HepG2 (cell line): Measurements from ENCODE around the gene HNRNPH3. TPM values are rescaled to one million over a fixed set of nuclear protein-coding genes. Genes with fewer than 3 reads are reported as not detected.

ENCODE experiments used
- ELF4 ChIP-seq: sonication (generic); formaldehyde crosslinking; IDR thresholded peaks from 2 replicates; pipeline ENCODE4 v1.5.0; 2020; ENCODE audit warnings: missing genetic modification reagents, mild to moderate bottlenecking, moderate library complexity, borderline replicate concordance
- GMEB2 ChIP-seq: IDR thresholded peaks from 2 replicates; pipeline ENCODE4 v1.6.1; 2016; ENCODE audit warnings: missing biosample characterization, missing genetic modification reagents, low read depth
- KDM6A ChIP-seq: IDR thresholded peaks from 2 replicates; pipeline ENCODE4 v1.6.1; 2016; ENCODE audit warnings: low read depth
- NCOR1 ChIP-seq: fragments of 200-600 bp; sonication (generic); IDR thresholded peaks from 2 replicates; pipeline ENCODE4 v1.7.0; 2017; ENCODE audit warnings: antibody characterized with exemption, low read length, borderline replicate concordance
- NFIC ChIP-seq: IDR thresholded peaks from 2 replicates; pipeline ENCODE4 v1.6.1; 2012; ENCODE audit warnings: mild to moderate bottlenecking, low read length, inconsistent platforms
- REST ChIP-seq, 2 experiments: IDR thresholded peaks; 2 replicates each; pipeline ENCODE4 v1.6.1; 2011 to 2012; ENCODE audit warnings: low read length in 2 of 2, borderline replicate concordance in 1 of 2, low read depth in 1 of 2, mild to moderate bottlenecking in 1 of 2, moderate library complexity in 1 of 2
- RFXAP ChIP-seq: sonication (generic); formaldehyde crosslinking; IDR thresholded peaks from 2 replicates; pipeline ENCODE4 v1.4.0; 2020; ENCODE audit warnings: missing genetic modification reagents, borderline replicate concordance
- SETDB1 ChIP-seq: sonication (generic); formaldehyde crosslinking; IDR thresholded peaks from 2 replicates; pipeline ENCODE4 v1.5.1; 2020; ENCODE audit warnings: missing genetic modification reagents, mild to moderate bottlenecking, borderline replicate concordance
- SRSF1 ChIP-seq: fragments of 200-400 bp; formaldehyde crosslinking; optimal IDR thresholded peaks from 2 replicates; pipeline ENCODE3; 2017; ENCODE audit warnings: mild to moderate bottlenecking, low read depth, low read length, moderate library complexity
- TAF1 ChIP-seq: sonication (generic); formaldehyde crosslinking; IDR thresholded peaks from 2 replicates; pipeline ENCODE4 v1.4.0; 2020; ENCODE audit warnings: missing genetic modification reagents
- TBX3 ChIP-seq: fragments of 450-650 bp; IDR thresholded peaks from 2 replicates; pipeline ENCODE4 v1.6.1; 2017; ENCODE audit warnings: antibody characterized with exemption, mild to moderate bottlenecking, inconsistent platforms, borderline replicate concordance
- ZMAT3 ChIP-seq: sonication (generic); formaldehyde crosslinking; conservative IDR thresholded peaks from 2 replicates; pipeline ENCODE4 v1.7.0; 2021; ENCODE audit warnings: missing genetic modification reagents
- ZNF256 ChIP-seq: sonication (generic); formaldehyde crosslinking; conservative IDR thresholded peaks from 2 replicates; pipeline ENCODE4 v1.4.0; 2020; ENCODE audit warnings: missing genetic modification reagents
- ZNF329 ChIP-seq: sonication (generic); formaldehyde crosslinking; IDR thresholded peaks from 2 replicates; pipeline ENCODE4 v1.9.0; 2021; ENCODE audit warnings: low read depth, mild to moderate bottlenecking, missing genetic modification reagents
- ZNF451 ChIP-seq: sonication (generic); formaldehyde crosslinking; IDR thresholded peaks from 2 replicates; pipeline ENCODE4 v1.5.0; 2020; ENCODE audit warnings: mild to moderate bottlenecking, missing genetic modification reagents
- ZNF543 ChIP-seq: sonication (generic); formaldehyde crosslinking; IDR thresholded peaks from 2 replicates; pipeline ENCODE4 v1.4.0; 2020; ENCODE audit warnings: mild to moderate bottlenecking, missing genetic modification reagents
- ZNF746 ChIP-seq: sonication (generic); formaldehyde crosslinking; IDR thresholded peaks from 2 replicates; pipeline ENCODE4 v1.8.0; 2022; ENCODE audit warnings: mild to moderate bottlenecking, missing genetic modification reagents
- polyA plus RNA-seq, 8 experiments: library from polyadenylated mRNA; depleted of rRNA in 3 of 8; stranded (reverse) in 7 of 8; unstranded in 1 of 8; fragments of >200 nt; fragmentation: Illumina TruSeq in 4 of 8; extraction: Trizol in 4 of 8; gene quantifications; 2 replicates each; pipeline versions ENCODE4 v1.2.1 to v1.2.3, GENCODE V29; 2011 to 2016; ENCODE audit warnings: low read depth in 4 of 8, missing spikeins in 1 of 8, mixed read lengths in 1 of 8; ENCODE audit not compliant: insufficient read depth in 1 of 8
- total RNA-seq, 5 experiments: library from RNA; depleted of rRNA; stranded (reverse); fragments of >200 nt; fragmentation: Illumina TruSeq; extraction: Trizol; gene quantifications; 2 replicates each; pipeline ENCODE4 v1.2.3, GENCODE V29; 2016; ENCODE audit warnings: low read depth in 1 of 5
- TF ChIP-seq, protein P1 (sequence below): IDR thresholded peaks from 2 replicates; pipeline ENCODE4 v1.6.1; 2016; ENCODE audit warnings: mild to moderate bottlenecking, missing biosample characterization, missing genetic modification reagents
- TF ChIP-seq, protein P2 (sequence below): sonication (generic); formaldehyde crosslinking; IDR thresholded peaks from 2 replicates; pipeline ENCODE4 v1.4.0; 2020; ENCODE audit warnings: missing genetic modification reagents, borderline replicate concordance

HNRNPH3 gene
- total and polyA plus RNA-seq, 2 of the 13 experiments (the other 11 are each of a cell fraction or from before 2014, with no cell fraction given), result 46.0 to 47.7 TPM

- TF ChIP-seq NCOR1 (no peak), ZNF451 (CRISPR knock-in tag) (peak; percentile 35; the same call in 1 of the 2 replicates), SETDB1 (CRISPR knock-in tag) (no peak), ZNF256 (peak; percentile 78; the same call in 1 of the 2 replicates), ELF4 (CRISPR knock-in tag) (peak; percentile 95), TBX3 (peak; percentile 41; the same call in 1 of the 2 replicates), NFIC (no peak; the same call in 1 of the 2 replicates), ZNF329 (CRISPR knock-in tag) (0 out of 2 replicates have a peak, but pooled peaks have one; percentile 12), GMEB2 (CRISPR knock-in tag) (0 out of 2 replicates have a peak, but pooled peaks have one; percentile 71), ZNF543 (peak; percentile 62; the same call in 1 of the 2 replicates), TAF1 (CRISPR knock-in tag) (peak; percentile 100), RFXAP (CRISPR knock-in tag) (peak; percentile 46; the same call in 1 of the 2 replicates), ZMAT3 (peak; percentile 93), REST (IDR thresholded peaks at IDR 0.05; ENCODE audit: borderline replicate concordance in 1 of 2, low read depth in 1 of 2, low read length in 2 of 2) (peak in 1 of 2 experiments; percentile 88; a peak in 2 of 4 replicates), KDM6A (CRISPR knock-in tag) (no peak), ZNF746 (no peak; the same call in none of the 2 replicates), SRSF1 (no peak)
- TF ChIP-seq, protein P1, sequence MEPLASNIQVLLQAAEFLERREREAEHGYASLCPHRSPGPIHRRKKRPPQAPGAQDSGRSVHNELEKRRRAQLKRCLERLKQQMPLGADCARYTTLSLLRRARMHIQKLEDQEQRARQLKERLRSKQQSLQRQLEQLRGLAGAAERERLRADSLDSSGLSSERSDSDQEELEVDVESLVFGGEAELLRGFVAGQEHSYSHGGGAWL, result peak; percentile 89
- TF ChIP-seq, protein P2, sequence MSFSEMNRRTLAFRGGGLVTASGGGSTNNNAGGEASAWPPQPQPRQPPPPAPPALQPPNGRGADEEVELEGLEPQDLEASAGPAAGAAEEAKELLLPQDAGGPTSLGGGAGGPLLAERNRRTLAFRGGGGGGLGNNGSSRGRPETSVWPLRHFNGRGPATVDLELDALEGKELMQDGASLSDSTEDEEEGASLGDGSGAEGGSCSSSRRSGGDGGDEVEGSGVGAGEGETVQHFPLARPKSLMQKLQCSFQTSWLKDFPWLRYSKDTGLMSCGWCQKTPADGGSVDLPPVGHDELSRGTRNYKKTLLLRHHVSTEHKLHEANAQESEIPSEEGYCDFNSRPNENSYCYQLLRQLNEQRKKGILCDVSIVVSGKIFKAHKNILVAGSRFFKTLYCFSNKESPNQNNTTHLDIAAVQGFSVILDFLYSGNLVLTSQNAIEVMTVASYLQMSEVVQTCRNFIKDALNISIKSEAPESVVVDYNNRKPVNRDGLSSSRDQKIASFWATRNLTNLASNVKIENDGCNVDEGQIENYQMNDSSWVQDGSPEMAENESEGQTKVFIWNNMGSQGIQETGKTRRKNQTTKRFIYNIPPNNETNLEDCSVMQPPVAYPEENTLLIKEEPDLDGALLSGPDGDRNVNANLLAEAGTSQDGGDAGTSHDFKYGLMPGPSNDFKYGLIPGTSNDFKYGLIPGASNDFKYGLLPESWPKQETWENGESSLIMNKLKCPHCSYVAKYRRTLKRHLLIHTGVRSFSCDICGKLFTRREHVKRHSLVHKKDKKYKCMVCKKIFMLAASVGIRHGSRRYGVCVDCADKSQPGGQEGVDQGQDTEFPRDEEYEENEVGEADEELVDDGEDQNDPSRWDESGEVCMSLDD (CRISPR knock-in tag), result no peak
Measured at GRCh38 chr10:68331455-68332258, at the start of gene HNRNPH3 (continued).
